Limb (tissue), 2 donors: ENCODE measurements around the gene MTARC2.
"Not testable (repeated sequence)": the region's sequence is repeated elsewhere in the genome, so short reads cannot be mapped to it uniquely, and the experiment has no call there.

Experiments used
- DNase-seq, 2 donors: peaks; one replicate each; pipeline ENCODE4 v3.0.0-alpha.2; 2016; ENCODE audit errors: extremely low spot score in 2 of 2

The MTARC2 gene

GRCh38 chr1:220732137-220732536 is 16.0 kb upstream of the MTARC2 start:
- no peak for DNase-seq

DNA sequence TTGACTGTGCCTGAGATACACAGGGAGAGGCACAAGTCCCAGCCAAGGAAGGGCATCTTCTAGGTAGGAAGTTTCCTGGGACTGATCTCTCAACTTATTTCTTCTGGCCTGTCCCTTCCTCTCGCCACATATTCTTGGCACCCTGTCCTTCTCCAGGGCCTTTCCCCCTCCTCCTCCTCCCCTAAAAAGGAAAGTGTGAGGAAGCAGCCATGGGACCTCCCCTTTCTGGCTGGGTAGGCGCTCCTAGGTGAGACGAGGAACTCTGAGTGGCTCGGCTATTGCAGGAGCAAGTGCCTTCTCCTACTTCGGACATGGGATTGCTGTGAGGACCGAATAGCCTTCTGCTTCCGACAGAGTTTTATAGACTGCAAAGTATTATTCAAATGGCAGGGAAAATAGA is 15.5 kb upstream of the MTARC2 start:
- DNase-seq = no peak

DNA sequence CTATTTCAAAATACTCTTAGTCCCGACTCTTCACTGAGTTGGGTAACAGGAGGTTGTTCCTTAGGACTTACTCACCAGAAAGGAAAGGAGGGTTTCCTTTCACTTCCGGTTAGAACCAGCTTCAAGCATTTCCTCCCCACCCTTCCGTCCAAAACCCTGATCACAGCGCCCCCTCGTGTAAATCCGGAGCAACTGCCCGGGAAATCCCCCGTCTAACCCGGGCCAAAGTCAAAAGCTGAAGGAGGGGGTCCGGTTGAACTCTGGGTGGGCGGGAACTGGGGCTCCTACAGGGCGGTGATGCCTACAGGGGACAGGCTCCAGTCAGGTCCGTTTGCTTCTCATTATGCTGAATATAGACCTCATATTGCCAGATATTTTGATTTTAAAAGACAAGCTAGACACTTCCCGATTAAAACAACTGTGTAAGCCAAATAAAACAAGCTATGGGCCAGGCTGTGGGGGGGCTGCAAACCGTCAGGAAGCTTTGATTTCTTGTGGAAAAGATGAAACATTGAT is 15.0 kb upstream of the MTARC2 start:
- peak; percentile 70 to 82 for DNase-seq

DNA sequence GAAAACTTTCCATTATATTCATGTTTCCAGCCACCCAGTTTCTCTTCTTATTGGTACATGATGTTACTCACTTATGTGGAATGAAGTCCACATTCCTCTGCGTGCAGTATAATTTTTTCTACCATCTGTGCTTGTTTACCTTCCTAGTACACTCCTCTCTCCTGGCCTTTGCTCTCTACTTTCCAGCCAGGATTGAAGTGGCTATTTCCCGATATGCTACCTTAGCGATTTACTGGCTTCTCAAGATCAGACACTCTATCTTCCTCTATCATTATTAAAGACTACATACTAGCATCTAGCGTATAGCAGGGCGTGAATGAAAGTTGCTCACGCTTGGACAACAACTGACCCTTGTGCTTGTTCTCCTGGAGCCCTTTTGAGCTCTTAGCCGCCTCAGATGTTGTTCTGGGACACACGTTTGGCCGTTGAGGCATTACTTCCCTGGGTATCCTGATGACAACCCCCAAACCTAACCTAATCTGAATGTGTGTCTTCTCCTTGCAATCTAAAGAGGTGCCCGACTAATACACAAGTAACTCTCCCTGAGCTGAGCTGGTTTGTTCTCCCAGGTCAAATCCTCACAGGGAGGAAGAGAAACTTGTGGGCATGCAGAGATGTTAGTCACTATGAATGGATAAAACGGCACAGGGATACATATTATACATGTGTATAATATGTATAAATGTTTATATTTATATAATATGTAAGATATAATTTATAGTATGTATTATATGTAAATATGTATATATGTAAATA is 13.4 kb upstream of the MTARC2 start:
- no peak for DNase-seq

- DNase-seq = not testable (repeated sequence)
Measured at GRCh38 chr1:220736283-220736682, 11.8 kb upstream of the MTARC2 start.

- DNase-seq = no peak
Measured at GRCh38 chr1:220741349-220741748, 6.8 kb upstream of the MTARC2 start.

DNA sequence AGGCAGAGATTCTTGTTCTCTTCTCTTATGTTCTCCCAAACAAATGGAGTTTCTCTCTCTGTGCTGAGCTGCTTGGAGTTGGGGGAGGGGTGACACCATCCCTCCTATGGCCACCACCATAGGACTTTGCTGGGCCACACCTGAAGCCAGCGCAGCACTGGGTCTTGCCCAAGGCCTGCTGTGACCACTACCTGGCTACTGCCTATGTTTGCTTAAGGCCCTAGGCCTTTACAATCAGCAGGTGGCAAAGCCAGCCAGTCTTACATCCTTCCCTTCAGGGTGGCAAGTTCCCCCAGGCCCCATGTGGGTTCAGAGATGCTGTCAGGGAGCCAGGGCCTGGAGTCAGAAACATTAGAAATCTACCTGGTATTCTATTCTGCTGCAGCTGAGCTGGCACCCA is 6.3 kb upstream of the MTARC2 start:
- no peak for DNase-seq

GRCh38 chr1:220742520-220742919 is 5.6 kb upstream of the MTARC2 start:
- no peak for DNase-seq

GRCh38 chr1:220746851-220747250 is 1.3 kb upstream of the MTARC2 start:
- DNase-seq = no peak

GRCh38 chr1:220747437-220748088 is 559 bp upstream of the MTARC2 start:
- DNase-seq = no peak

- no peak for DNase-seq
Measured at GRCh38 chr1:220748936-220749335, 814 bp downstream of the MTARC2 start.

DNA sequence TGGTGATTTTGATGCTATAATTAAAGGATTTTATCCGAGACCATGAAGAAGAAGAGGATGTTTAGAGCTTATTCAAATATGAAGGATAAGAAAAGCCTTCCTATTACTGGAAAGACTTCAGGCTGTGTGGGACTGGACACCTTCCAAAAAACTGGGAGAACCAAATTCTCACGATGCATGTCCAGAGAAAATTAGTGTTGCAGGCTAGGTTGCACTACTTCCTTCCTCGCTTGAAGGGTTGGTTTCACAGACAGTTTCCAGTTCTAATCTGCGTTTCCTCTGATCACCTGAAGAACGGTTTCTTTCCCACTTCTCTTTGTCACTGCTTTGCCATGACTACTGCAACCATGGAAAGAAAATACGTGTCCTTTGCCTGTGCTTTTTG is 2.0 kb downstream of the MTARC2 start:
- no peak for DNase-seq

DNA sequence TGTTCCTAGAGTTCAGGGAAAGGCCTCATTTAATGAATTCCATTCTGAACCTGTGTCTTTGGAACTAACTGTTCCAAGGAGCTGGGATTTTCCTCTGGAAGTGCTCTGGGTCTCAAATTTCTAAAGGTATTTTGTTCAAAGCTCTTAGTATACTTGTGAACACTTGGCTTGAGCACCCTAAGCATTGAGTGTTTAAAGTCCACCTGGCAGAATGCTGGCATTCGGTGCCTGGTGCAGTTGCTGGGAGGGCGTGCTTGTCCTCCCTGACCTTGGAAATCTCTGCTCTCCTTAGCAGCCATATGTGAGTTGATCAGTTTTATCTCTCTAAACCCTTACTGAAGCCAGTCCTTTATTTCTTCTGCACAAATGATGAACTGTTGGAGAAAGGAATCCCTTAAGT is 3.0 kb downstream of the MTARC2 start:
- DNase-seq = no peak

- DNase-seq = no peak
Measured at GRCh38 chr1:220754212-220754917, 6.2 kb downstream of the MTARC2 start.

GRCh38 chr1:220754918-220755295 is 6.8 kb downstream of the MTARC2 start:
- no peak for DNase-seq

- no peak for DNase-seq
Measured at GRCh38 chr1:220755309-220755708, 7.2 kb downstream of the MTARC2 start.

GRCh38 chr1:220757441-220757840 is 9.3 kb downstream of the MTARC2 start:
- no peak for DNase-seq

GRCh38 chr1:220759147-220759546 is 11.0 kb downstream of the MTARC2 start:
- no peak for DNase-seq

GRCh38 chr1:220761688-220762427 is 13.7 kb downstream of the MTARC2 start:
- no peak for DNase-seq

- DNase-seq = no peak
Measured at GRCh38 chr1:220764757-220765156, 16.6 kb downstream of the MTARC2 start.

DNA sequence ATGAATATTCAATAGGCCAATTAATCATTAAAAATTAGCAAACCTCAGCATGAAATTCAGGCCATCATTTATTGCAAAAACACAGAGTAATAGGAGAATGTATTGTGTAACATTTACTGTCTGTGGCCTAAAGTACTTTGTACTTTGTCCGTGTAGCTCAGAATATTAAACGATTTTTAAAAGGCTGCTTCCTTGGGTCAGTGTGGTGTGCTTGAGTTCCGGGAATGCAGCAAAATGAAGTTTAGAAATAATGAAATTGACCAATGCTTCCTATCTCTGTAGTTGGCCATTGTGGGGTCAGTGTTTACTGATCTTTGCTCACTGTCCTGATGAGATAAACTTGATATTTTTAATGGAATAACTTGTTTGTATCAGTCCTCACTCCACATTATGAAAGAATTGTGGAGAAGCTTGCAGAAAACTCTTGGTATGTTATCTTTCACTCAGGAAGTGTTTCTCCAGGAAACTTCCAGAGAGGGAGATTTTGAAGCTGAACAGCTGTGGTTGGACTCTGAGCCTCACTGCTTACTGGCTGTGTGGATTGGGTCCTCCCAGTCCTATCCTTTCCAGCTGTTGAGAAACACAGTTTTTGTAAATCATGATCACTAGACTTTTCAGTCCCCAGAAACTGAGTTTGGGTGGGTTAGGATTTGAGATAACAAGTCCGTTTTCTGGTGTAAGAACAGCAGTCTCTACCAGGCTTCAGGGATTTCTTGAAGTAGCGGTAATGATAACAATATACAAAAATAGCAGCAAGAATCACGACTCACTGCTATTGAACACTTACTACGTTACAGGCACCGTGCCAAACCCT is 19.4 kb downstream of the MTARC2 start:
- DNase-seq = no peak
